NCI-H69 (cell line): ENCODE measurements around the gene SEZ6.

ENCODE experiments used
- DNase-seq: peaks from one replicate; lab custom pipeline; 2025; lab: John Stamatoyannopoulos, UW

Gene SEZ6

GRCh38 chr17:28975646-28976045, 30.2 kb downstream of the SEZ6 start:
- DNase-seq, result peak; percentile 39

DNA sequence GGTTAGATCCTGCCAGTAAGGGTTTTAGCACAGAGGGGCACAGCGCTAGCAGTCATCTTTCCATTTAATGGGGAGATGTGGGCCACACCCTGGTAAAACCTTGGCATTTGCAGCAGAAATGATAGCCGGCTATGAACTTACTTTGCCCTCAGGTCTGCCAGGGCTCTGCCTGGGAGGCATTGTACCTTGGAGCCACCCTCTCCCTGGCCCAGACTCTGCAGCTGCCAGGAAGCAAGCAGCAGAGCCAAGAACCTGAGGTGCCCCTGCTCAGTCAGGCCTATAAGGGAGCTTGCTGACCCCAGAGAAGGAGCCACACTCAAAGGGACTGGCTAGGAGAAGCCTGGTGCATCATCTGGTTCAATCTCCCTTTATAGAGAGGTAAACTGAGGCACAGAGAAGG, 30.8 kb downstream of the SEZ6 start:
- no peak for DNase-seq

DNA sequence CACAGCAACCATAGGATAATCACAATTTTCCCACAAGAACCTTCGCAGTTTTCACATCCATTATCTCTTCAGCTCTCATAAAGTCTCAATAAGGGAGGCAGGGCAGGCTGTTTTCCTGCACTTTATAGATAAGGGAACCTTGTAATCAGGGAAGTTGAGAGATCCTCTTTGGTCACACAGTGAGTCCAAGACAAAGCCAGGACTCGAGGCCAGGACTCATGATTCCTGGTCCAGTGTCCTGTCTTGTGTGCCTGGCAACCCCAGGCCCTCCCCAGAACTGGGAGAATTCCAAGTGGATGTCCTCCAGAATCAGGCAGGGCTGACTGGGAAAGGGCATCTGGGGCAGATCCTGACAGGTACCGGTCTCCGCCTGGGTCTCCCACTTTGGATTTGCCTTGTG, 31.4 kb downstream of the SEZ6 start:
- no peak for DNase-seq

DNA sequence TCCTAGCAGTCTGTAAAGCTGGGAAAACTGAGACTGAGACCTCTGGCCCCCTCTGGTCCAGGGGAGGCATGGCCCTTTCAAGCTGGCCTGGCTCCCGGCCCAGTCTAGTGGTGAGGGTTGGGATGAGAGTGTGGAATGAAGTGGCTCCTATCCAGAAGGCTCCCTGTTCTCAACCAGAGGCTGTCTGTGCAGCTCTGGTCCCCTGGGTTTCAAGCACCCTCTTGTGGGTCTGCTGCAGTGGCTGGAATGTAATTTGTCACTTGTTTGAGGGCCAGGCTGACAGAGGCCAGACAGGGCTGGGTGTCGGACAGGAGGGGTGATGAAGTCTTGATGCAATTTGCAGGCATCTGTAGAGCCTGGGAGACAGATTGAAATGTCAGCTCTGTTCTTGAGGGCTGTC, 32.4 kb downstream of the SEZ6 start:
- peak; percentile 48 for DNase-seq

DNA sequence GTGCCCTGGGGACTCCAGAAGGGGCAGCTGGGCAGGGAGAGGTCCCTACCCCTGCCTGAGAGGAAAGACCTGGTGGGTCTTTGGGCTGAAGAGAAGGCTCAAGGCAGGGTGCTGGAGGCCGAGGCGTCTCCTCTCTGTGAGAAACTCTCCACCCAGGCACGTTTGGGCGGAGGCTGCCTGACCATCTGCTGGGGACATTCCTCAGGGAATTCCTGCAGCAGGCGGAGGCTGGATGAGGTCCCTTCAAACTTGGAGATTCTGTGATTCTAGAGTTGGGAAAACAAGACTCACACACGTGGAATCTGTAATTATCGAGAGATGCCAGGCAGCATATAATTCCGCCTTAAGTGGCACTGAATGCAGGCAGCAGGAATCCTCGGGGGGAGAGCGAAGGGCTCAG, 33.4 kb downstream of the SEZ6 start:
- DNase-seq, result peak; percentile 72

- DNase-seq, result no peak
These were observed 35.0 kb downstream of the SEZ6 start for GRCh38 chr17:28970879-28971278.

DNA sequence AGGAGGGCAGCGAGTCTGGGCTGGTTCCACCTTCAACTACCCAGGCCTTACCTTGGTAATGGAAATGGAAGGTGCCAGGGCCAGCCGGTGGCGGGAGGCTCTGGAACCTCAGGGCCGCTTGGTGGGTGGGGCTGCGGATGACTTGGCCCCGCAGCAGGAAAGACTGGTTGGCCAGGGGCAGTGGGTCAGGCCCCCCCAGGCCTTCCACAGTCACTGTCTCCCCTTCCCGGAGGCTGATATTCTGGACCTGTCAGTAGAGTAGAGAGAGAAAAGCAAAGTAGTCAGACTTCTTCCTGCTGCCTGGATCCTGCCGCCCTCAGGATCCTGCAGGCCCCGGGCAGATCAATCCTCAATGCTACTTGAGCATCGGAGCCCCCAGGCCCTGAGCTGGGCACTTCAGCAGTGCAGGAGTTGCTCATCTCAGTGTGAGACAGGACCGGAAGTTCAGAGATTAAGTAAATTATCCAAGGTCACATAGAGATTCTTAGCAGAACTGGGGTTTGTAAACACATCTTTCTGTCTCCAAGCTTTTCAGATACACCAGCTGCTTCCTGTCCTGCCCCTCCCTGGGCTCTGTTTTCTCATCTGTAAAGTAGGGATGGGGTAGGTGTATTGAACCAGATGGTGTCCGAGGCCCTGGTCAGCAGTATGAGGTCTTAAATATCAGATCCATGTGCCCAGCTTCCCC, 36.0 kb downstream of the SEZ6 start:
- DNase-seq, result peak; percentile 64

DNA sequence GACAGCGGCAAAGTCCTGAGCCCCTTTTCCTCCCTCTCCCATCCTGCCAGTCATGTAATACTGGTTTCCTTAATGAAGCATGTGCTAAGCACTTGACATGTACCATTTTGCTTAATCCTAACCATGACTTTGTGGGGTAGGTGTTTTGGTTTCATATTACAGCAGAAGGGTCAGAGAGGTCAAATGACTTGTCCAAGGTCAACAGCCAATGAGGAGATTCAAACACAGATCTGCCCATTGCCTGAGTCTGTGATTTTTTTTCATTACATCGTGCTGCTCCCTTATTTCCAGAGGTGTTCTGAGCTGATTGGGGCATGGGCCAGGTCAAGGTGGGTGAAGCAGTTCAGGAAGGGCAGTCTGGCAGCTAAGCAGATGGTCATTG, 36.9 kb downstream of the SEZ6 start:
- DNase-seq, result peak; percentile 41

GRCh38 chr17:28968231-28968913, 37.5 kb downstream of the SEZ6 start:
- DNase-seq, result peak; percentile 86

GRCh38 chr17:28967221-28968135, 38.4 kb downstream of the SEZ6 start:
- DNase-seq, result peak; percentile 83

DNA sequence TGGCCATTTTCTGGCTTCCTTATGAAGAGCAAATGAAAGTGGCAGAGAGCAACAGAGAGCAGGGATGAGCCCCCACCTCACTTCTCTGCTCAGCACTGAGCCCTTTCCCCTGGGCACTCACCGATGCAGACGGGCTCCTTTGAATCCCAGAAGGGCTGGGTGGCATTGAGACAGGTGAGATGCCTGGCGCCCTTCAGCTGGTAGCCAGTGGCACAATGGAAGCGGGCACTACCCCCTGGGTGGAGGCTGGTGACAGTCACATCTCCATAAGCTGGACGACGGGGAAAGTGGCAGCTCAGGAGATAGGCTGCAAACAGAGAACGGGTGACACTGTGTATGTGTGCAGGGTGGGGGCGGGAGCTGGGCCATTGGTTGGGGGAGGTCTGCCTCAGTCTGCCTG, 42.0 kb downstream of the SEZ6 start:
- no peak for DNase-seq

GRCh38 chr17:28963055-28963611, 42.7 kb downstream of the SEZ6 start:
- no peak for DNase-seq

DNA sequence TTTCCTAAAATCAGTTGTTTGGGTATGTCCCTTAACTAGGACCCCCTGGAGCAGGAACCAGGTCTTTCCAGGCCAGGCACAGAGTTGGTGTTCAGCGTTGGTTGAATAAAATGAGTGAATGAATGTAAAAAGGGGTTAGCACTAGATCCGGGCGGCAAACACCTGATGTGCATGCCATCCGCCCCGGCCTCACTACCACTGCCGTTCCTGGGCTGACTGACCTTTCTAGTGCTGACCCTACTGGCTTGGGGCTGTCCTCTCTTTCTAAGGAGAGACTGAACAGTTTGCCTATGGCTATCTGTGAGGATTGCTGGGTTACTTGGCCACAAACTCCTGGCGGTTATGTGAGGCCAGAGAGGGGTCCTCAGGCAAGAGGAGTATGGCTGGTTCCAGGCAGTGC, 44.4 kb downstream of the SEZ6 start:
- DNase-seq, result no peak

DNA sequence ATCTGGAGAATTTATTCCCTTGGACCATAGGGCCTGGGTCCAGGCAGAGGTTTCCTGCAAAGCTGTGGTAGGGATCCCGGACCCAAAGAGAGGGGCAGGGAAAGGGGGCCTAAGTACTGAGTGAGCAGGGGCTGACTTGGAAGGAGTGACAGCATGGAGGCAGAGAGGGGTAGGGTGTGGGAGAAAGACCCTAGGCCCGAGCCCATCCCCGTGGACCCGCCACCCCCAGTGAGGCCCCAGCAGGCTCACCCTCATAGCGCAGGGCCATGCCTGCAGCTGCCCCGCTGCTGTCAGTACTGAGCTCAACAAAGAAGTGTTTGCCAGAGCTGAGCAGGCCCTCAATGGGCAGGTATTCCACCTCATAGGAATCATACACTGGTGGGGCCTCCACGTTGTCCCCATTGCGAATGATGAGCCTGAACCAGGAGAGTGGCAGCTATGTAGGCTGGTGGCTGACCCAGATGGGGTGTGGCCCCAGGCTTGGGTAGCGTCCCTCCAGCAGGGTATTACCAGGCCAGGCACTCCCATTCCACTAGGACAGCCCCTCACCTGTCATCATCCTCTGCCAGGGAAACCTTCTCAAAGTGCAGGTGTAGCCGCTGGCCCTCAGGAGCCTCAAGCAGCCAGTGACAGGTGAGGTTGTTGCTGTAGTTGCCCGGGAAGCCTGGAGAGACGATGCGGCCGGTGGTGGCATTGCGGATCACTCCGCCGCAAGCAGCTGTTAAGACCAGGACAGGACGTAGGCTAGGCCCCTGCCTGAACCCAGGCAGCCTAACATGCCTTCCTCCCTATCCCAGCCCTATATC, 45.4 kb downstream of the SEZ6 start:
- no peak for DNase-seq

DNA sequence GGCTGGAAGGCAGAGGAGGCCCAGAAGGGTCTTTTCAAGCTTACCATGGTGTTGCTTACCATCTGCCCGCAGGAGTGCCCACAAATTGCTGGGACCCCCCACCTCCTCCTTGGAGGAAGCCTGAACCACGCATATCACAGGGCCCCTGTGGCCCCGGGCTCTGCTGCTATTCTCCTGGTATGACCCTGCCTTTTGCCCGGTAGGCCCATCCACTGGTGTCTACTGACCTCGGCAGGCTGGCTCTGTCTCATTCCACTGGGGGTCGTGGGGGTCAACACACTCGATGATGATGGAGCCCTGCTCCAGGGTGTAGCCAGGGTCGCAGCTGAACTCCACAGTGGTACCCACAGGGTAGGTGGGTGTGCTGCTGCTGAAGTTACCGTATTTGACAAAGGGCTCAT, 46.4 kb downstream of the SEZ6 start:
- DNase-seq, result no peak

GRCh38 chr17:28958820-28959455, 46.9 kb downstream of the SEZ6 start:
- no peak for DNase-seq

DNA sequence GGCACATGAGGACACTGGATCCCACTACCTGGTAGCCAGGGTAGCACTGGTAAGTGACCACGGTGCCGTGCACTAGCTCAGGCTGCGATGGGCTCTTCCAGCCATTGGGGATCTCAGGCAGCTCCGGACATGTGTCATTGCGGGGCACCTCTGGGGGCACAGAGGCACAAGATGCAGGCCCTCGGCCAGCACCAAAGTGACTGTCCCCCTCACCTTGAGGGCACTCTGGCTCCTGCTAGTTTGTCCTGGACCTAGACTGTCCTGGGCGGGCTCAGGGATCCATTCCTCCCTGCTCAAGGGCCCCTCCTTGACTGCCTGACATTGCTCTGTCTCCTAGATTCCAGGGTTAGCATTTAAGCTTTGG, 47.9 kb downstream of the SEZ6 start:
- no peak for DNase-seq

- no peak for DNase-seq
These were observed 48.4 kb downstream of the SEZ6 start for GRCh38 chr17:28957277-28957991.

DNA sequence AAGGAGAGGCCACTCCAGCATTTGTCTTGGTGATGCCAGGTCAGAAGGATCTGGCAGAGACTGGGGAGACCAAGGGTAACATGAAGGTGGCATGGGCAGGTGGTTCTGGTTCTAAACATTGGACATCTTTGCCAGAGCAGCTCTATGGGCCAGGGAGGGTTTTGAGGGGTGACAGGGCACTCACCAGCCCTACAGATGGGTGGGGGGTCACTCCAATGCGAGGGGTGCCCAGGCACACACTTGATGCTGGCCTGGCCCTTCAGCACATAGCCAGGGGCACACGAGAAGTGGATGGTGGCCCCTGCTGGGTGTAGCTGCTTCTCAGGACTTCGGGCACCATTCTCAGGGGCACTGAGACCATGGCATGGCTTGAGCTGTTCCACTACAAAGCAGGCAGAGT, 49.0 kb downstream of the SEZ6 start:
- no peak for DNase-seq

DNA sequence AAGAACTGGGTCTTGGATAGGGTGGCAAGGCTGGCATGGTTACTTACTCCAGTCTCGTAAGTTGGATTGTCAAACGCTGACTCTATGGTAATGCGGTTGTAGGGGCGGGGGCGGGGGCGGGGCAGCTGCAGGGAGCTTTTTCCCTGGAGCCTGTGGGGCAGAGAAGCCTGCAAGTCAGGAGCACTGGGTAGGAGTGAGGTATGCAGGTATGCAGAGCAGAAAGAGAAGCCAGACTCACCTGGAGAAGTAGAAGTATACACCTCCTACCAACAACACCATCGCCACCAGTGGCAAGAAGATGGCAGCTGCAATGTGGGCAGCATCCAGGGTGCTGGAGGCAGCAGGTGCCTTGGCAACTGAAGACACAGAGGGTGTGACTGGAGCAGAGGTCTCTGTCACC, 49.7 kb downstream of the SEZ6 start:
- DNase-seq, result no peak

- no peak for DNase-seq
These were observed 50.4 kb downstream of the SEZ6 start for GRCh38 chr17:28955408-28955807.
